ENCODE data around the gene ARHGAP42.
A peak's percentile ranks its signal among the peaks of the same experiment; 100 is the strongest.
"Not testable (repeated sequence)": the region's sequence is repeated elsewhere in the genome, so short reads cannot be mapped to it uniquely, and the experiment has no call there.

ARHGAP42 gene

DNA sequence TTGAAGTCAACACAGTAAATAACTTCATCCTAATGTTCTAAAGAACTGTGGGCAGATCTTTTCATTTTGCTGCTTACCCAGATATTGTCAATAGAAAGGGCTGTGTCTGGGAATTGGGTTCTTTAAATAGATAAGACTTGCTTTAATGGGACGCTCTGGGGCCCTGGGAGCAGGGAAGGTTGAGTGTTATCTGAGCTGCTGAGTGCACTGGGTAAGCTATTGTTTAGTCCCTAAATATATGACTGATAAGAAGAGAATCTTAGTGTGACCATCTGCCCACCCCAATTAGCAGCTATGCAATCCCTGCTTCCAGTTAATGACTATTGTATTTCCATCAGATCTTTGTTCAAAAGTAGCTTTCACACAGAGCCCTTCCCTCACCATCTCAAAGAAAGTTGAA, 44.4 kb downstream of the ARHGAP42 start:
- DNase-seq, result no peak

GRCh38 chr11:100732949-100733348, 45.9 kb downstream of the ARHGAP42 start:
- DNase-seq, result no peak

- DNase-seq, result no peak
These were observed 47.8 kb downstream of the ARHGAP42 start for GRCh38 chr11:100734743-100735527.

DNA sequence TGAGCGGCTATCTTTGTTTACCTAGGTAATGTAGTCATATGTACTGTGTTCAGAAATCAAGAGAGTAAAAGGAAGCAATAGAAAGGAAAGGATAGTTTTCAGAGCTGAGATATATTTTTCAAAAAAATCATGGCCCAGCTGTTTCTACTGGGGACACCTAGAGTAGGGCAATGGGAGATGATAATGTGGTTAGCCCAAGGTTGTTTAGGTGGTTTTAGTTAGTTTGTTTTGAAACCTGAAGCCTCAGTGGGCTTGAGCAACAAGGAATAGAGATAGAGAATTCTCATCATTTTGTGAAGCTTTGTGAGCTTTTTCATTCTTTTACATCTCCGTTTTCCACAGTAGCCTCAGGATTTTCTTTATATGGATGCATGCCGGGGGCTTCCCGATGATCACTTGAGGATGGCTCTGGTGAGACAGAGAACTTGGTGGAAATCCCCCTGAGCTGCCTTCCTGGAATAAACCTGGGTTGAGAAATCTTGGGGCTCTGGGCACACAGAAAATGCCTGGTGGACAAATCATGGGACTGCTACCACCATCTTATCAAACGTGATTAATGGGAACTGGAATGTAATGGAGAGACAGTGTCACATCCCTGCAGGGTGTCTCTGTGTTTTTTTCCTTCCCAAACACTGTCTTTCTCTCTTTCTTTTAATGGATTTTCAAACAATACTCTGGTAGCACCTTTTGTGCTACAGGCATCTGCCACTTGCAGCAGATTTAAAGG, 49.0 kb downstream of the ARHGAP42 start:
- DNase-seq, result no peak

DNA sequence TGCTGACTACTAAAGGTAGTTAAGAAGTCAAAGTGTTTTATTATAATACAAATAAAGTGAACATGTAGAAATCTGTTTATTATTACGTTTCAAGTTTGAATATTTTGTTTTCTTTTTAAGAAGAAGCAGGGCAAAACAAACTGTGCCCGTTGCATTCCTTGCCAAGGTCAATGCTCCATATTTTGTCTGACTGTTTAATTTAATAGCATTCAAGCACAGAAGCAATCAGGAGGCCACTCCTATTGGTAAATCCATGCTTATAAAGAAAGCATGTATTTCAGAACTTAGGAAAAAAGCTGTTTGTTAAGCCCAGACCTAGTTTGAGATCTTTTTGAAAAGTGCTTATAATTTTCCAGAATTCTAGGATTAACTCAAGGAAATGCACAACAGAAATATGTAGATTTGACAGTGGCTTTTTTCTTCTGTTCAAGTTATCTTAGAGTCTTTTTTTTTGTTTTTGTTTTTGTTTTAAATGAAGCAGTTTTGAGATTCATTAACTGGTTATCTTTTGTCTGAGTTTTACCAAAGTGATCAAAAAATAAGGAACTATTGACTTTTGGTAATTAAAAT, 51.7 kb downstream of the ARHGAP42 start:
- no peak for DNase-seq

DNA sequence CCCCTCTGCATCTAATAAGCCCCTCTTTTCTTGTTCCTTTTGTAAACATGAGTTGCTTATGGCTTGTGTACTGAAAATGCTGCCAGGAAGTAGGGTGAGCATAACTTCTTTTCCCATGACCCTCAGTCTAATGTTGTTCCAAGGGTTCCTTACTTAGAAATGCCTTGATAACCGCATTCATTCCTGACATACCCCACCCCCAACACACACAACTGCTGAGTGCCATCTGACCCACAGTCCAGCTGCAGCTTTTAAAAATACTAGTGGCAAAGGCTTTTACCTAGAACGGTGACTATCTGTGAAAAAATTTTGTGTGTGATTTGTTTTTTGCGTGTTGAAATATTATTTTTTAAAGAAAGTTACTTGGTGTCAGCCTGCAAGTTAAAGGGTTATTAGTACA, 52.6 kb downstream of the ARHGAP42 start:
- DNase-seq, result no peak

- DNase-seq, result no peak
These were observed 53.4 kb downstream of the ARHGAP42 start for GRCh38 chr11:100740440-100740839.

DNA sequence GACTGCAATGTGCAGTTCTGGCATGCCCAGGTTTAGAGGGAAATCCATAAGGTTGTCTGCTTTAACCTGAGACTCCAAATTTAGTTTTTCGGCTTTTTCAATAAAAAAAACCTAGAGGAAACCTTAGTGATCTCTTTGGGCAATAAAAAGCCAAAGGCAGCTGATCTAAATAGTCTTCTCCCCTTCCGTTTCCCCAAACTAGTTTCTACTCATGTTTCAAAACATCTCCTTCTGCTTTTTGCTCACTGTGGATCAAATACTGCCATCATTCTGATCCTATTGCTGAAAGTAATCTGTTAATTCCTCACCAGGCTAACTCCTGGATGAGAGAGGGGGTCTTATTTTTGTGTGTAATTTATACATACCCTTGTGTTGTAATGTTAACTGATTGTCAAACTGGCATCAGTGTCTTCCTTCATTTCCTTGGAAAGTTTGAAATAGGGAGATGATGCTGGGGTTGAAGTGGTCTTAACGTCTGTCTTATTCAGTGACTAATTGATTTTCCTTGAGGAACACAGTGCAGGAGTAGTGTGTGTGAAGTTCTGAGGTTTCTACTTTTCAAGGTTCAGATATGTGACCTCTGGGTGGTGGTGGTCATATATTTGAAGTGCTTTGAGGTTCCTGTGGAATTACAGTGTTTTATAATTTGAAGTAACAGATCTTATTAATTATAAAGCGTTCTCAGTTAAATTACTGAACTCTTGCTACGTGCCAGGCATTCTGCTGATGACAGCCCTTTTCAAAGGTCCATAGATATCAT, 55.0 kb downstream of the ARHGAP42 start:
- DNase-seq, result peak; percentile 1 to 19

DNA sequence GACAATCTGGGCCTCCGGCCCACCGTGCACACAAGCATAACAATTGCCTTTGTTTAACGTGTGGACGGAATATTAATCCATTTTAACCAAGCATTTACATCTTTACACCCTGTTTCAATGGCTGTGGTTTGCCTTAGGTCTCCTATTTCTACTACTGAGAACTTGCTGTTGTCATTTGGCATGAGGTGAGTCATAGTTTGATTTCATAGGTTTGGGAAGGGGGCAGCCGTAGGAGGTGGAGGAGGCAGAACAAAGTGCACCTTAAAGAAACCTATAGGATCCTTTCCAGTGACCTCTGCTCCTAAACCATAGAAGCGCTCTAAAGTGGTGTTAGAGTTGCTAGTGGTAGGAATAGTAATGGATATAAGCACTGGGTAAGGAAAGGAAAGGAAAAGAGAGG, 59.4 kb downstream of the ARHGAP42 start:
- no peak for DNase-seq

- no peak for DNase-seq
These were observed 61.1 kb downstream of the ARHGAP42 start for GRCh38 chr11:100748153-100748552.

DNA sequence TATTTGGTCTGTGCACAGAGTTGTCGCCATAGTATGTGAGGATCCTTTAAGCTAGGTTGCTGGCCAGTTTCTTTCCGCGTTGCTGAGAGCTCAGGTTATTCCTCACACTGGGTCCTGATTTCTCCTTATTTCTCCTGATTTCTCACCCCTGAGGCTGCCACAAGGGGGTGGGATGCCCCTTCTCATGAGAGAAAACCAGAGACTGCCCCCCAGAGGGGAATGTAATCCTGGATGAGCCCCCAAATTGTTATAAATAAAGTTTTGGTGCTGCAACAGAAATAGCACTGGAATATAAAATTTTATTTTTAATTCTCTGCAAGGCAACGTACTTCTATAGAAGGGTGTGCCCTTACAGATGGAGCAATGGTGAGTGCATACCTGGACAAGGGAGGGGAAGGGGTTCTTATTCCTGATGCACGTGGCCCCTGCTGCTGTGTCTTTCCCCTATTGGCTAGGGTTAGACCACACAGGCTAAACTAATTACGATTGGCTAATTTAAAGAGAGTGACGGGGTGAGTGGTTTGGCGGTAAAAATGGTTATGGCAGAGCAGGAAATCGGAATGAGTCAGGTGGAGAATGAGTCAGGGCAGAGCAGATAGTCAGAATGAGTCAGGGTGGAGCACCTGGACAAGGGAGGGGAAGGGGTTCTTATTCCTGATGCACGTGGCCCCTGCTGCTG, 62.9 kb downstream of the ARHGAP42 start:
- not testable (repeated sequence) for DNase-seq

- DNase-seq, result not testable (repeated sequence)
These were observed 63.4 kb downstream of the ARHGAP42 start for GRCh38 chr11:100750566-100750891.

DNA sequence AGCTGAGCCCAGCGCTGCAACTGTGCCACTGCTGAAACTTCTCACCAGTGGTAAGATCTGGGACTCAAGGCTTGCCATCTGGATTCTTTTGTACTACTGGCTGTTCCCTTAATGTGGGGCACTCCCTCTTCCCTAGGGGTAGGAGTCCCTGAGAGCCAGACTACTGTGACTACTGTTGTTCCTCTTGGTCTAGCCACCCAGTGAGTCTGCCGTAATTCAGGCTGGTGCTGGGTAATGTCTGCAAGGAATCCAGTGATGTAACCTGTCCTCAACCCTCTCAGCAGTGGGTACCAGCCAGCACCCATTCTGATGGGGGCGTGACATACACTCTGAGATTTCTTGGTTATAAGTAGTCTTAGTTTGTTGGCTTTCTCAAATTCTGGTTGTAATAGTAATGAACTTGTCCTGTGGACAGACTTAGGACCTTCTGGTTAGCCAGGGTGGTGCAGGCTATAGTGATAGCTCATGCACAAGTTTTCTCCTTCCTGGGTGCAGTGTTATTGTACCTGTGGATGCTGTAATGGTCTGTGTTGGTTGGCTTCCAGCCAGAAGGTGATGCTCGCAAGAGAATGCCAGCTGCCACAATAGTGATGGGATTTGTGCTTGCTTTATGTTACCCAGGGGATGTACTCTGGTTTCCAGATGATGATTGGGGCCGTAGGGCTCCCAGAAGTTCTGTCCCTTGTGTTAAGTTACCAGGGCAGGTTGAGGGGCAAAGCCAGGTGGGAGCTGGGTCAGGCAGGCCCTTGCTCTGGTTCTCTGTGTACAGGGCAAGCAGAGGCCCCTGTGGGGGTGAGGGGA, 65.5 kb downstream of the ARHGAP42 start:
- no peak for DNase-seq

DNA sequence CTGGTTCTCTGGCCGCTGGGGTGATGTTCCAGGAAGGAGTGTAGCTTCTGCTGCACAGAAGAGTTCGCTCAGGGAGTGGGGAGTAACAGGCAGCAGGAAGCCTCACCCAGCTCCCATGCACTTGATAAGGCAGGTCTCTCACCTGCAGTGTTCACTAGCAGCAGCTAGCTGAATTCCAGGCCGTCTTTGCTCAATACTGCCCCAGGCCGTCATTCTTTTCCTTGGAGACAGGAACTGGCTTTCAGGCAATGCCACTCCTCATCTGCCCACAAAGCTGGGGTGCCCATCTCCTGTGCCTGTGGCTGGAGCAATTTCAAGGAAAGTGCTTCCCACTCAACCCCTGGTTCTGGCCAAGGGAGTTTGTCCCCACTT, 66.1 kb downstream of the ARHGAP42 start:
- DNase-seq, result no peak

DNA sequence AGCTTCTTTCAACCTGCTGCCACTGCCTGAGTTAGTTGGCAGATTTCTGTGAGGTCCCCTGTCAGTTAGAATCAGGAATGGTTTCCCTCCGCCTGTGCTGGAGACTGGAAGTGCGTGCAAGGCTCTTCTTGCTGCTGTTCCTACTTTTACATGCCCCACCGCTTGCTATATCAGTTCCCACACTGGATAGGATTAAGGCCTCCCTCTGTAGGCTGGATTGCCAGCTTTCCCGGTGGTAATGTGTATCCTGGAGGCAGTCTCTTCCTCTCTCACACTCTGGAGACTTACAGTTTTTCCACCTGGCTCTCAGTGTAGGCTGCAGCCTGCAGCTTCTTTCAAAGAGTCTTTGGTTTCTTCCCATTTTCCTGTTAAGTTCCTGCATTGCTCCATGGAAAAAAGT, 66.5 kb downstream of the ARHGAP42 start:
- DNase-seq, result no peak

- no peak for DNase-seq
These were observed 69.5 kb downstream of the ARHGAP42 start for GRCh38 chr11:100756559-100756958.

DNA sequence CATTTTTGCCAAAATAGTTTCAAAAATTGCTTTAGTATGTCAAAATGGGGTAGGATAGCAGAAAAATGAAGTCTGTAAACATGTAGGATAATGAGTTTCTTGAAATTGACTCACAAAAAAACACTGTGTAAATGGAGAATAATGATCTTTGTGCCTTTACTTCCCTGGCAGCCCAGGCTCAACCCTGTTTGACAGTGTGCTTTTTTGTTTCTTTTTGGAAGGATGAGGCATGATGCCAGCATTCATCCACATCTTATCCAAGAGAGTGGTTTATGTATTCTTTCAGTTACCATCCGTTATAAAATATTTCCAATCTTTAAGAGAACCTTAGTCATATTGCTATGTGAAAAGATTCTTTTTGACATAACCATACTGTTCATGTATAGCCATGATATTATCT, 70.6 kb downstream of the ARHGAP42 start:
- no peak for DNase-seq

DNA sequence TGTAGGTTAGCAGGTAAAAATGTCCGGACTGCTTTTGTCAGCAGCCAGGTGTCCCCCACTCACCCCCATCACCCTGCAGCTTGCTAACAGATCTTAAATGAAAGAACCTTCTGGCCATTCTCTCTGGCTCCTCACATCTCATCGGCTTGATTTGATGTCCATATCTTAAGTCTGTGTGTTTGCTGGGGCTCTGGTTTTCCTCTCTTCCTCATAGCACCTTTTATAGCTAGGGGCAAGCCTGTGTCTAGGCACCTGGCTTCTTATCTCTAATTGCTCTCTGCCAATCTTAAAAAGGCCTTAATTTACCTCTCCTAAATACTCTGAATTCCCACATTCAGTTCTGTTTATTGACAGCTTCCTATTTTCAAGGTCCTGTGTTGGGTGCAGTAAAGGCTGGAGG, 72.0 kb downstream of the ARHGAP42 start:
- DNase-seq, result no peak

DNA sequence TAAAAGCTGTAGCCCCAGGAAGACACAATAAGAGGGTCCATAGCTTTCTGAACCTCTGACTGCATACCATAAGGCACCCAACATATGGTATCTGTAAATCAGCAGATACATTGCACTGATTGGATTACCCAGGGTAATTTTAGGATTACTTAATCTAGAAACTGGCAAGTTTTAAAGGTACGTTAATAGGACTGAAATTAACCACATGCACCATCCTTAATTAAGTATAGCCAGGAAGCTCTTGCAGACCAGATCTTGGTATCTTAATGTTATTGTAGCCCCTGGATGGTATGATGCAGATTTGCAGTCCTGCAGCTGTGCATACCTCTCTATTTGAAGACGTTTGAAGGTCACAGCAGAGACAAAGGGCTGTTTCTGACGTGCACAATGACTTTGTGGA, 72.8 kb downstream of the ARHGAP42 start:
- no peak for DNase-seq

DNA sequence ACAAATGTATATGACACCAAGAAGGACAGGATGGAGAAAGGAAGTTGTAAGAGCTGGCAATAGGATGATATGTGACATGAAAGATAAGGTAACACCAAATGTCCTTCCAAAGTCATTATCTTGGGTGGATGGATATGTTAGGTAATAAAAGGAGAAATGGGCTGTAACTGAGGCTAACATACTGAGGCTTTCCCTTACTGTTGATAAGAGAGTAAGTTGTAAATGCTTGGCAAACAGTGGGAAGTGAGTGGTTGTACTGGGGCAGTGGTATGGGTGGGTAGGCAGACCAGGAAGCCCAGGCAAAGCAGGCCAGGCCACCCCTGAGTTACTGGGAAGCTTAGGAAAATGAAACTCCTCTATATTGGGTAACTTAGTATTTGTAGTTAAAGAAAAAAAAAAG, 73.7 kb downstream of the ARHGAP42 start:
- no peak for DNase-seq

DNA sequence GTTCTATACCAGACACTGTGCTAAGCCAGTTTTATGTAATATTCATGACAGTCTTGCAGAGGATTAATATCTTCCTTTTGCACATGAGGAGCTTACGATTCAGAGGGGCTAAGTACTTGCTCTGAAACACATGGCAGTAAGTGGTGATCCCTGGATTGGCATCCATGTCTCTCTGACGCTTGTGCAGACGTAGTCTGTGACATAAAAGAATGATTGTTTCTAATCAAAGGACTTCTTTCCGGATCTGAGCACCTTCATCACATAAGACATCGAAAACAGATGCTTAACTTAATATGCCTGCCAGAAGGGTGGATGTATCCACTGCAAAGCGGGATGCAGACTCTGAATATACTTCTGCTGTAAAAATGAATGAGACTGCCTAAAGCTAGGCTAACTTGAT, 74.8 kb downstream of the ARHGAP42 start:
- DNase-seq, result no peak

GRCh38 chr11:100766764-100767163, 79.7 kb downstream of the ARHGAP42 start:
- no peak for DNase-seq

Data from inflammatory macrophage treated with lipopolysaccharide for 1 hour (primary cell).